GM18502 (cell line): ENCODE results near the gene KDM7A.

Experiments used
- ATAC-seq: cut with Tn5 transposase; IDR thresholded peaks from one replicate; pipeline ENCODE4 v1.9.1; 2021; ENCODE audit warnings: mild to moderate bottlenecking; ENCODE audit not compliant: unreplicated experiment, poor library complexity

KDM7A gene

GRCh38 chr7:140039896-140040295, 136.9 kb downstream of the KDM7A start:
- no peak for ATAC-seq

DNA sequence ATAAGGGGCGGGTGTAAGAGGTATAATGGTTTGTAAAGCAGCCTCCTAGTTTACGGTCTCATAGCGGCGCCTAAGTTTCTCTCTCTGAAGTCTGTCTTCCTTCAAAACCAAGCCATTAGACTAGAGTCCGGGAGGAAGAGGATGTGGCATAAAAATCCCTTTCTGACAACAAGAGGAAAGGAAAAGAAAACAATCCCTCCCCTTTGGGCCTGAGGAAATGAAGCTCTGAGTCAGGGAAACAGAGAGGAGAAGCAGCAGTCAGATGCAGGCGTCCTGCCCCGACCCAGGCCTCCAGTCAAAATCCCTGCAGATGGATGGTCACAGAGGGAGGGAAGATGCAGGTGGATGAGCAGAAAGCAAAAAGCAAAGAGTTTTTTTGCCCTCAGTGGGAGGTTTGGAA, 137.7 kb downstream of the KDM7A start:
- ATAC-seq, result no peak

- ATAC-seq, result no peak
Measured at GRCh38 chr7:140036224-140036962, 140.4 kb downstream of the KDM7A start.

DNA sequence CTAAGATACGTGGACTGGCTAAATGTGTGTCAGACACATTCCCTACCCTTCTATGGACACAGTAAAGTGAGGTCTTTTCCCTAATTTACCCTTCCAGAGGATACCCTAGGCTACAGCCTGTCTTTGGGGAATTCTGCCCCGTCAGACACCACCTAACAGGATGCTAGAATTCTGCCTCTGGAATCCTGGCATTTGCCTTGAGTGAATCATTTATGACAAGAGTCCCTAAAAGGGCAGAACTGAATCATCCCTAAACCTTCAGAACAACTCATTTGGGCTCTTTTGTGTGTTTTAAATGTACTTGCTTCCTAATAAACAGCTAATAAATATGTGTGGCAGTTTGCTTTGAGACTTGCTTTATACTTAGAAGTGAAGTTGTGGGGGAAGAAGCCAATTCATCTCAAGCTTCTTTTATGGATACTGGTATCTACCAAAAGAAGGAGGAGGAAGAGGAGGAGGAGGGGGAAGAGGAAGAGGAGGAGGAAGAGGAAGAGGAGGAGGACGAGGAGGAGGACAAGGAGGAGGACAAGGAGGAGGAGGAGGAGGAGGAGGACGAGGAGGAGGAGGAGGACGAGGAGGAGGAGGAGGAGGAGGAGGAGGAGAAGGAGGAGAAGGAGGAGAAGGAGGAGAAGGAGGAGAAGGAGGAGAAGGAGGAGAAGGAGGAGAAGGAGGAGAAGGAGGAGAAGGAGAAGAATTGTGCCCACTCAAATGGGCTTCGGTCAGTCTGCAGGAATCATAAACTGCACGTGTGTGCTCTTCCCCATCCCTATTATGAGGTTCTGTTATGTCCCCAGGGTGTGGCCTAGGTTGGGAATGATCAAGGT, 141.2 kb downstream of the KDM7A start:
- ATAC-seq, result no peak
